Fibroblast of pulmonary artery (primary cell): Measurements from ENCODE around the gene RRAD.
"Not testable (repeated sequence)": the region's sequence is repeated elsewhere in the genome, so short reads cannot be mapped to it uniquely, and the experiment has no call there.

Source experiments
- DNase-seq: peaks from one replicate; pipeline ENCODE4 v3.0.0-alpha.2; 2010; ENCODE audit warnings: low read depth
- H3K4me3 ChIP-seq: replicated peaks from 2 replicates; pipeline ENCODE4 v1.5.1; 2011; ENCODE audit warnings: low read depth, mild to moderate bottlenecking, control low read depth, low read length, moderate library complexity
- CTCF ChIP-seq: IDR thresholded peaks from 2 replicates; pipeline ENCODE4 v1.5.1; 2011; ENCODE audit warnings: mild to moderate bottlenecking, control low read depth, low read length, inconsistent platforms; ENCODE audit errors: missing control alignments

RRAD gene

GRCh38 chr16:66925322-66925840, at the start of gene RRAD:
TSS of gene RRAD (minus strand) at chr16:66925535. CDS start at chr16:66925179, 356 bp downstream.
- no peak for TF ChIP-seq CTCF
- H3K4me3 ChIP-seq, result peak within 1 kb of the TSS; percentile 30
- DNase-seq, result peak; percentile 36

GRCh38 chr16:66974932-66975246, 49.6 kb upstream of the RRAD start:
- not testable (repeated sequence) for DNase-seq, H3K4me3 ChIP-seq

GRCh38 chr16:66974156-66974931, 49.0 kb upstream of the RRAD start:
- DNase-seq, H3K4me3 ChIP-seq: not testable (repeated sequence)

GRCh38 chr16:66973716-66974115, 48.4 kb upstream of the RRAD start:
- H3K4me3 ChIP-seq, result no peak overlapping the region
- TF ChIP-seq CTCF, result no peak
- DNase-seq, result no peak

- no peak for TF ChIP-seq CTCF
- H3K4me3 ChIP-seq, result no peak overlapping the region
- no peak for DNase-seq
Observed at GRCh38 chr16:66972983-66973382, 47.6 kb upstream of the RRAD start.

- DNase-seq, result peak; percentile 20
- TF ChIP-seq CTCF, result no peak
Observed at GRCh38 chr16:66970775-66971720, 45.7 kb upstream of the RRAD start.

GRCh38 chr16:66968847-66969246, 43.5 kb upstream of the RRAD start:
- H3K4me3 ChIP-seq, result no peak overlapping the region
- no peak for TF ChIP-seq CTCF
- no peak for DNase-seq

More at GRCh38 chr16:66970775-66971720, 45.7 kb upstream of the RRAD start:
- H3K4me3 ChIP-seq, result no peak overlapping the region
